HG02678 (cell line): ENCODE measurements around the gene FBXO47.
"Not testable (repeated sequence)": the region's sequence is repeated elsewhere in the genome, so short reads cannot be mapped to it uniquely, and the experiment has no call there.

Experiments used
- ATAC-seq: cut with Tn5 transposase; IDR thresholded peaks from one replicate; pipeline ENCODE4 v1.9.1; 2021; ENCODE audit warnings: mild to moderate bottlenecking, moderate library complexity; ENCODE audit not compliant: unreplicated experiment

FBXO47 gene

GRCh38 chr17:38925263-38925995, 41.8 kb downstream of the FBXO47 start, which contains the start of gene LASP1NB:
Gene LASP1NB (plus strand): TSS chr17:38925614.
- ATAC-seq, result no peak

DNA sequence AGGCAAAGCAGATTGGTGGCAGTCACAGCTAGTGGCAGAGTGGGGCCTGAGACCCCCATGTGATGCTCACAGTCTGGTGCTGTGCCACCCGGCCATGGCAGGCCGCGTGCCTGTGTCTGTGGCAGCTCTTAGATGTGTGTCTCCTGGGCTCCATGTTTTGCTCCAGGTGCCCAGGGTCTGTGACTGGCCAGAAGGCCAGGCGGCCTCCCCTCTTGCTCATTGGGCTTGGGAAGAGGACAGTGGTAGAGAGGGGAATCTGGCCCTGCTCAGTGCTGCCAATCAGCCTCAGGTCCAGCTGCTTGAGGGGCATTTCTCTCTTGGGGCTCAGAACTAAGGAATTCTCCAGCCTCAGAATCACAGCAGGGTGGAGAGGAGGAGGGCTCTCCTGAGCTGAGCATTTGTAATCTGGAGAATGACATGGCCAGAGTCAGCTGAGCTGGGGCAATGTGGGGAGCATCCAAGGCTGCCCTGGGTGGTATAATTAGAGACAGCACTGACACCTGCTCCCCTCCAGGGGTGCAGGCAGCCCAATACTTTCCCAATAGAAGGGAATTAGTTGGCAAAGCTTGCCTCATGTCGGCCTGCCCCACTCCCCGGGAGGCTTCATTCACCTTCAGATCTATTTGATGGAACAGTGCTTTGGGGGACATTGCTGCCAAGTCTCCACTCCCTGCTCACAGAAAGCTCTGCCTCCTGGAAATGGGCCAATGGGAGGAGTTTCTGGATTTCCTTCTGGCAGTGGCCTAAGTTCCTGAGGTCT, 44.5 kb downstream of the FBXO47 start:
- no peak for ATAC-seq

DNA sequence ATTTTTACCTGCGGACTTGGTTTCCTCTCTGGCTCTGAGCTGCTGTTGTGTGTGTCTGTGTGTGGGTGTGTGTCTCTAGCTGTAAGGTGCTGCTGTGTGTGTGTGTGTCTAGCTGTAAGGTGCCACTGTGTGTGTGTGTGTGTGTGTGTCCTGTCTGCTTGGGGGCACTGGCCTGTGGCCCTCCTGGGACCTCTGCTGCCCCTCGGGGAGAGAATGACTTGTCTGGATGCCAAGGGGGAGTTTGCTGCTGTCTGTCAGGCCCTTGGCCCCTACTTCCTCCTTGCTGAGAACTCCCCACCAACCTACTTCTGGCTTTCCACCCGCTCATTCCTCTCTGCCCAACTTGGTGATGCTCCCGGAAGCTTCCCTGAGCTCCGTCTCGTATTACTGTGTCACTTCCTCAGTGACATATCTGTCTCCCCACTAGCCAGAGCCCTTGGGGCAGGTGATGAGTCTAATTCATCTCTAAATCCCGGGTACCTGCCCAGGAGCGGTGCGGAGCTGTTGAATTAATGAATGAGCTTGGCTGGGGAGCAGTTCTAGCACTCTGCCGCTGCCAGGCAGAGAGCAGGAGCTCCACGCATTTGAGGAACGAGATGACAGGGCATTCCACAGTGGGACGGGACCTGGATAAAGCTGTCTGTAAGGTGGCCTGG, 45.3 kb downstream of the FBXO47 start:
- ATAC-seq, result no peak

GRCh38 chr17:38920374-38921291, 46.6 kb downstream of the FBXO47 start:
- ATAC-seq, result no peak

GRCh38 chr17:38919316-38920078, 47.7 kb downstream of the FBXO47 start:
- no peak for ATAC-seq

- ATAC-seq, result no peak
These were observed 48.3 kb downstream of the FBXO47 start for GRCh38 chr17:38918916-38919315.

DNA sequence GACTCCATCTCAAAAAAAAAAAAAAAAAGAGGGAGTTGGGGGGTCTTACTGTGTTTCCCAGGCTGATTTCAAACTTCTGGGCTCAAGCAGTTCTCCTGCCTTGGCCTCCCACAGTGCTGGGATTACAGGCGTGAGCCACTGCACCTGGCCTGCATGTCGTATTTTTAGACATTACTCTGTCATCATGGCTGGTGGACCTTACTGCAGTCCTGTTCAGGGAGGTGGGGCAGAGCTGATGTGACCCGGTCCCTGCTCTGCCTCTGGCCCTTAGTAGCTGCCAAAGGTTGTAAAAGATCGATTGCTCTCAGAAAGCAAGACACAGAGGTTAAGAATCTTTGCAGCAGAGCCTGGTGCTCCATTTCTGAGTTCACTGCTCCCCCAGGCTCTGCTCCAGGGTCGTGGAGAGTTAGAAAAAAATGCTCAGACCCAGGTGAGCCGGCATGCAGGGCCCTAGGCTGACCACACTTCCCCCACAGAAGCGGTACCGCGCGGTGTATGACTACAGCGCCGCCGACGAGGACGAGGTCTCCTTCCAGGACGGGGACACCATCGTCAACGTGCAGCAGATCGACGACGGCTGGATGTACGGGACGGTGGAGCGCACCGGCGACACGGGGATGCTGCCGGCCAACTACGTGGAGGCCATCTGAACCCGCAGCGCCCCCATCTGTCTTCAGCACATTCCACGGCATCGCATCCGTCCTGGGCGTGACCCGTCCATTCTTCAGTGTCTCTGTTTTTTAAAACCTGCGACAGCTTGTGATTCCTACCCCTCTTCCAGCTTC, 48.9 kb downstream of the FBXO47 start:
- no peak for ATAC-seq

DNA sequence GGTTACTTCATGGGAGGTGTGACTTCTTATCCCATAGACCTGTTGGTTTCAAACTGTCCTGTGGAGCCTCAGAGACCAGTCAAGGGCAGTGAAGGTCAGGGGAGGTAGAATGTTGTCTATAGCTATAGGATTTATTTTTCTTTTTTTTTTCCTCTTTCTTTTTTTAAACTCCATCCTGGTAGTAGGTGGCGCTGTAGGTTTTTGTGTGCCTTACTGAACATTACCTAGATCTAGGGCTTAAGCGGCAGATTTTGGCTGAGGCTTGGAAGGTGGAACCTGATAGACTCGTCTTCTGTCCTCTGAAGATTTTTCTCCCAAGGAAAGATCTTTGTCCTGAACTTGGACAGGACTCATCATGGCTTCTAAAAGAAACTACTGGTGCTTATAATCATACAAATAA, 49.9 kb downstream of the FBXO47 start:
- no peak for ATAC-seq

DNA sequence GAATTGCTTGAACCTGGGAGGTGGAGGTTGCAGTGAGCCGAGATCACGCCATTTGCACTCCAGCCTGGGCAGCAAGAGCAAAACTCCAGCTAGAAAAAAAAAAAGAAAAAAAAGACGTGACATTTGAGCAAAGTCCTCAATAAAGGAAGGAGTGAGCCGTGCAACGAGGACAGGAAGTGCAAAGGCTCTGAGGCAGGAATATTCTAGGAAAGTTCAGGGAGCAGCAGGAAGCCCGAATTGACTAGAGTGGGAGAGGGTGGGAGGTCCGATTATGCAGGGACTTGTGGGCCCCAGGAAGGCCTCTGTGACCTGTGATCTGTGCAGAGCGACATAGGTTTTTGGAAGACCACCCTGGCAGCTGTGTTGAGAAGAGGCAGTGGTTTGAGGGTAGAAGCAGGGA, 50.4 kb downstream of the FBXO47 start:
- ATAC-seq, result no peak

GRCh38 chr17:38915639-38915995, 51.6 kb downstream of the FBXO47 start:
- no peak for ATAC-seq

DNA sequence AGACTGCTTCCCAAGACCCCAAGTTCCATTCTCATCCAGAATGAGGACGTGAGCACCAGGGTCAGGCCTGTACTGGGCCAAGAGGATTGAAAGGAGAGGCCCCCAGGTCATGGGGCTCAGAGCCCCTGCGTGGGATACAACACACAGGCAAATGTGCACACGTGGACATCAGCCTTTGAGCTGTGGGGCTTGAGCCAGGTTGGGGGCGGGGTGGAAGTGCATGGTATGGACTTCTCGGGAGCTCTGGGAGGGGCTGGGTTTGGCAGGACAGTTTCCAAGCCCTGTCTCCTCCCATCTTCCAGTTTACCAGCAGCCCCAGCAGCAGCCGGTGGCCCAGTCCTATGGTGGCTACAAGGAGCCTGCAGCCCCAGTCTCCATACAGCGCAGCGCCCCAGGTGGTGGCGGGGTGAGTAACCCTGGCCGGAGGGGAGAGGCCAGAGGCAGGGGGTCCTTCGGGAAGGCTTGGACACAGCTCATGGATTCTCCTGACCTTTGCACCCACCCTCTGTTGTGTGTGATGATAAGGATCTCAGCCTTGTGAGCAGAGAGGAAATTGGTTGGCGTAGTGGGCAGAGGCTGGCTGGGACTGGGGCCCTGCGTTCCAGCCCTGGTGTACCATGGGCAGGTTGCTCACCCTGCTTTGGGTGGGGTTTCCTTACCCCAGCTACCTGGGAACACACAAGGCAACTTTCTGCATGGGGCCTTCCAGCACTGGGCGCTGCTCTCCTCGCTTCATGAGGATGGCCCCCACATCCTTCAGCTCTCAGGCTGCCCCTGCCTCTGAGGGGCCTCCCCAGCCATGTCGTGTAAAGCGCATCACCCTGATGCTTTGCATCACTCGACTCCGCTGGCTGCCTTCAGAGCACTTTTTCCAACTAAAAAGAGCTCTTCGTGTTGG, 52.2 kb downstream of the FBXO47 start:
- ATAC-seq, result no peak

GRCh38 chr17:38912221-38912813, 54.9 kb downstream of the FBXO47 start:
- ATAC-seq, result no peak

DNA sequence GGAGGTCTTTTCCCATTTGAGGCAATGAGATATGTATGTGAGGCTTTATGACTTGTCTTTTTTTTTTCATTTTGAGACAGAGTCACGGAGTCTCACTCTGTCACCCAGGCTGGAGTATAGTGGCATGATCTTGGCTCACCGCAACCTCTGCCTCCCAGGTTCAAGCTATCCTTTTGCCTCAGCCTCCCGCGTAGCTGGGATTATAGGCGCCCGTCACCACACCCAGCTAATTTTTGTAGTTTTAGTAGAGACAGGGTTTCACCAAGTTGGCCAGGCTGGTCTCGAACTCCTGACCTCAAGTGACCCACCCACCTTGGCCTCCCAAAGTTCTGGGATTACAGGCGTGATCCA, 55.5 kb downstream of the FBXO47 start:
- ATAC-seq, result not testable (repeated sequence)

DNA sequence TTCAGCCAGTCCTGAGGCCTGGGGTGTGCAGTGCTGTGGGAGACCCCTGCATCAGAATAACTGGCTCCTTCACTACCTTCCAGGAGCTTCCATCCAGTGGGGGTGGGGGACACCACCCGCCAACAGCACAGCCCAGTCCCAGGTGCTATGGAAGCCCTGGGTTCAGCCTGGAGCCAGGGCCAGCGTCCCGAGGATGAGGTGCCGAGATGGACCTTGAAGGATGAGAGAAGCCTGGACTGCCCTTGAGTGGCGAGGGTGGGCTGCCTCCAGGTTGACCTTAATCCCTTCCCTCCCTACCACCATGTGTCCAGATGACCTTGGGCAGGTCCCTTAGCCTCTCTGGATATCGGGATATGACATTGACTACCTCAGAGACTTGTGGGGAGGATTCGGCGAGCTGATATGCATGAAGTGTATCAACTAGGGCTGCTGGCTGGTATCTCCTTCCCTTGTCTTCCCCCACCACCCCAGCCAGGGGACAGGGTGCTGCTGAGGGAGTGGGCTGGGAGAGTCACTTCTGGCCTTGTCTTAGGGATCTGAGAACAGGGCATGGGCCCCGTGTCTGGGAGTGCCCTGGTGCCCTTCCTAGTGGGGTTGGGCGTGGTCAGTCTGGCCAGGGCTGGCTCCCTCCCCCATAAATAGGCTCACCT, 56.0 kb downstream of the FBXO47 start:
- ATAC-seq, result no peak

DNA sequence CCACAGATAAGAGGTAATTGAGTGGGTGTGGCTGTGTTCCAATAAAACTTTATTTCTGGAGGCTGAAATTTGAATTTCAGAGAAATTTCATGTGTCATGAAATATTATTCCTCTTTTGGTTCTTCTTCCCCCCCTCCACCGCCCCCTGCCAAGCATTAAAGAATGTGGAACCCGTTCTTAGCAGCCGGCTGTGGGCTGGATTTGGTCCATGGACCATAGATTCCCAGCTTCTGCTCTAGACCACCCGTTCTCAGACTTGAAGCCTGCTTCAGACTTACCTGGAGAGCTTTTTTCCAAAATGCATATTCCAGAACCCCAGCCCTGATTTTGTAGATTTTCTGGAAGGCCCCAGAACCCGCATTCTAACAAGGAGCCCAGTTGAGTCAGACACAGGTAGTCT, 56.9 kb downstream of the FBXO47 start:
- no peak for ATAC-seq

DNA sequence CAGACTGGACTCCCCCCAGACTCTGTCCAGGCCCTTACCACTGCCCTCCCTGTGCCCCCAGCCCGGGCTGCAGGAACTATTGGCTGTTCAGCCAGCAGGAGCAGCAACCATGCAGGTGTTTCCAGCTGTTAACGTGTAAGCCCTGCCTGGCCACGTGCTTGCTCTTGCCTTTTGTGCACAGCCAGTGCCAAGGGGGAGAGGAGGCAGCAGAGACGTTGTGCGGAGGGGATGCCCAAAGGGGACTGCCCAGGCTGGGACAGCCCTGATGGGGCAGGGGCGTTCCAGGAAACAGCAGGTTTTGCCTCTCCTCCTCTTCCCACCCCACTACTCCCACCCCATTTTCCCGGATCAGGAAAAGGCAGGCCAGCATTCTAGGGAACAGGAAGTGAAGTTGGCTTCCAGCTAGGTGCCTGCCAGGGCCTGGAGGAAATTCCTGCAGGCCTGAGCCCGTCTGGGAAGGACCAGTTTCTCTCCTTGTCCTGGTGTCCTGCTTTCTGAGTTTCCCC, 58.5 kb downstream of the FBXO47 start:
- no peak for ATAC-seq

DNA sequence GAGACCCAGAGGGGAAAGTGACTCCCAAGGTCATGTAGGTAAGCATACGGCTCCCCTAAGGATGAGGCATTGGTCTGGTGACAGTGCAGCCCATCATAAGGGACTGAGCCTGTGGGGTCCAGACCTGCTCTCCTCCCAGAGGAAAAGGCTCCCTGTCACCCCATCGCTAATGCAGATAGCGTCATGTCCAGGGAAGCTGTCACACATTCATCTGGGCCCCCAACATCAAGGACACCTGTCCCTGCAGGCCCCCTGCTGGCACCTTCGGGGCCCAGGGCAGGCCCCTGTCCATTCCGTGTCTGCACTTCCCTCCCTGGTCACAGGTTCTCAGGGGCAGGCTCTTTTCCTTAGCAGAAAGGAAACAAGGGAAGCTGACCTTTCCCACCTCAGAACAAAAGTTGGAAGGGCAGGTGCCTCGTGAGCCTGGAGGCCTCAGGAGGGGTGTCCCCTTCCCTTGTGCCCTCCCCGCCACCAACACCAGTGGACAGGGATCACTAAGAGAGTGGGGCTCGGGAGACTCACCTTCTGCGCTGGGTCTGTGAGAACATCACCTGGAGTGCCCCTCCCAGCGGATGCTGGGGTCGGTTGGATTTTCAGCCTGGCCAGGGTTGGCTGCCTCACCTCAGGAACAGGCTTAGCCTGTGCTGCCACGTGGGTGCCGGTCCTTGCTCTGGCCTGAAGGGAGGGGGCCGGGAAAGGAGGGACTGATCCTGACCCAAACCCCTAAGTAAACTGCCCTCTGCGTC, 59.1 kb downstream of the FBXO47 start:
- ATAC-seq, result no peak
